Measurements from ENCODE around the gene SULF2.

The SULF2 gene

DNA sequence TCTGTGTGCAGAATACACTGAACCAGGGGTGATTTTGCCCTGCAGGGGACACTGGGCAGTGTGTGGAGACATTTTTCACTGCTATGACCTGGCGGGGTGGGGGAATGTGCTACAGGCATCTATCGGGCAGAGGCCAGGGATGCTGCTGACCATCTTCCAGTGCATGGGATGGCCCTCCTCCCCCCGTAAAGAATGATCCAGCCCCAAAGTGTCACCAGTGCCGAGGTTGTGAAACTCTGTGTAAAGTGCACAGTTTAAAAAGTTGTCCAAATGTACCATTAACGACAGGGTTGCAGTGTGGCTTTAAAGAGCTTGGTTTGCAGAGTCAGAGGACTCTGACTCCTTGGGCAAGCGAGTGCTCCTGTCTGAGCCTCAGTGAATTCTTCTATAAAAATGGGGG is 72.1 kb downstream of the SULF2 start:
- TF ChIP-seq PPARA (CRISPR knock-in tag; IDR thresholded peaks at IDR 0.05; ENCODE audit: borderline replicate concordance) (no peak), GLIS3 (CRISPR knock-in tag; IDR thresholded peaks at IDR 0.05) (no peak), ZFP3 (CRISPR knock-in tag; IDR thresholded peaks at IDR 0.05) (no peak), ZC3H10 (CRISPR knock-in tag; IDR thresholded peaks at IDR 0.05) (no peak), TOX (CRISPR knock-in tag; IDR thresholded peaks at IDR 0.05; ENCODE audit: borderline replicate concordance) (no peak), CSDC2 (CRISPR knock-in tag; IDR thresholded peaks at IDR 0.05) (no peak), ZNF565 (CRISPR knock-in tag; conservative IDR thresholded peaks at IDR 0.05; ENCODE audit: low read depth) (no peak), OSR1 (CRISPR knock-in tag; IDR thresholded peaks at IDR 0.05) (no peak), ESRRG (CRISPR knock-in tag; IDR thresholded peaks at IDR 0.05) (no peak), SNAI2 (CRISPR knock-in tag; IDR thresholded peaks at IDR 0.05) (no peak), ARNTL (CRISPR knock-in tag; IDR thresholded peaks at IDR 0.05; ENCODE audit: borderline replicate concordance, low read depth) (no peak), RARB (CRISPR knock-in tag; IDR thresholded peaks at IDR 0.05) (no peak), TCF4 (CRISPR knock-in tag; IDR thresholded peaks at IDR 0.05; ENCODE audit: borderline replicate concordance) (no peak), BACH2 (CRISPR knock-in tag; IDR thresholded peaks at IDR 0.05; ENCODE audit: borderline replicate concordance) (no peak), ZNF70 (CRISPR knock-in tag; IDR thresholded peaks at IDR 0.05) (no peak), ISL1 (CRISPR knock-in tag; IDR thresholded peaks at IDR 0.05) (no peak)
- TF ChIP-seq, protein P1, sequence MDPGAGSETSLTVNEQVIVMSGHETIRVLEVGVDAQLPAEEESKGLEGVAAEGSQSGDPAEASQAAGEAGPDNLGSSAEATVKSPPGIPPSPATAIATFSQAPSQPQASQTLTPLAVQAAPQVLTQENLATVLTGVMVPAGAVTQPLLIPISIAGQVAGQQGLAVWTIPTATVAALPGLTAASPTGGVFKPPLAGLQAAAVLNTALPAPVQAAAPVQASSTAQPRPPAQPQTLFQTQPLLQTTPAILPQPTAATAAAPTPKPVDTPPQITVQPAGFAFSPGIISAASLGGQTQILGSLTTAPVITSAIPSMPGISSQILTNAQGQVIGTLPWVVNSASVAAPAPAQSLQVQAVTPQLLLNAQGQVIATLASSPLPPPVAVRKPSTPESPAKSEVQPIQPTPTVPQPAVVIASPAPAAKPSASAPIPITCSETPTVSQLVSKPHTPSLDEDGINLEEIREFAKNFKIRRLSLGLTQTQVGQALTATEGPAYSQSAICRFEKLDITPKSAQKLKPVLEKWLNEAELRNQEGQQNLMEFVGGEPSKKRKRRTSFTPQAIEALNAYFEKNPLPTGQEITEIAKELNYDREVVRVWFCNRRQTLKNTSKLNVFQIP (CRISPR knock-in tag; IDR thresholded peaks at IDR 0.05; ENCODE audit: borderline replicate concordance, low read depth) = no peak
- TF ChIP-seq, protein P2, sequence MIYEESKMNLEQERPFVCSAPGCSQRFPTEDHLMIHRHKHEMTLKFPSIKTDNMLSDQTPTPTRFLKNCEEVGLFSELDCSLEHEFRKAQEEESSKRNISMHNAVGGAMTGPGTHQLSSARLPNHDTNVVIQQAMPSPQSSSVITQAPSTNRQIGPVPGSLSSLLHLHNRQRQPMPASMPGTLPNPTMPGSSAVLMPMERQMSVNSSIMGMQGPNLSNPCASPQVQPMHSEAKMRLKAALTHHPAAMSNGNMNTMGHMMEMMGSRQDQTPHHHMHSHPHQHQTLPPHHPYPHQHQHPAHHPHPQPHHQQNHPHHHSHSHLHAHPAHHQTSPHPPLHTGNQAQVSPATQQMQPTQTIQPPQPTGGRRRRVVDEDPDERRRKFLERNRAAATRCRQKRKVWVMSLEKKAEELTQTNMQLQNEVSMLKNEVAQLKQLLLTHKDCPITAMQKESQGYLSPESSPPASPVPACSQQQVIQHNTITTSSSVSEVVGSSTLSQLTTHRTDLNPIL (CRISPR knock-in tag; IDR thresholded peaks at IDR 0.05; ENCODE audit: low read depth) = no peak
- TF ChIP-seq, protein P3, sequence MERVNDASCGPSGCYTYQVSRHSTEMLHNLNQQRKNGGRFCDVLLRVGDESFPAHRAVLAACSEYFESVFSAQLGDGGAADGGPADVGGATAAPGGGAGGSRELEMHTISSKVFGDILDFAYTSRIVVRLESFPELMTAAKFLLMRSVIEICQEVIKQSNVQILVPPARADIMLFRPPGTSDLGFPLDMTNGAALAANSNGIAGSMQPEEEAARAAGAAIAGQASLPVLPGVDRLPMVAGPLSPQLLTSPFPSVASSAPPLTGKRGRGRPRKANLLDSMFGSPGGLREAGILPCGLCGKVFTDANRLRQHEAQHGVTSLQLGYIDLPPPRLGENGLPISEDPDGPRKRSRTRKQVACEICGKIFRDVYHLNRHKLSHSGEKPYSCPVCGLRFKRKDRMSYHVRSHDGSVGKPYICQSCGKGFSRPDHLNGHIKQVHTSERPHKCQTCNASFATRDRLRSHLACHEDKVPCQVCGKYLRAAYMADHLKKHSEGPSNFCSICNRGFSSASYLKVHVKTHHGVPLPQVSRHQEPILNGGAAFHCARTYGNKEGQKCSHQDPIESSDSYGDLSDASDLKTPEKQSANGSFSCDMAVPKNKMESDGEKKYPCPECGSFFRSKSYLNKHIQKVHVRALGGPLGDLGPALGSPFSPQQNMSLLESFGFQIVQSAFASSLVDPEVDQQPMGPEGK (CRISPR knock-in tag; IDR thresholded peaks at IDR 0.05; ENCODE audit: borderline replicate concordance) = no peak
- ATAC-seq = no peak

DNA sequence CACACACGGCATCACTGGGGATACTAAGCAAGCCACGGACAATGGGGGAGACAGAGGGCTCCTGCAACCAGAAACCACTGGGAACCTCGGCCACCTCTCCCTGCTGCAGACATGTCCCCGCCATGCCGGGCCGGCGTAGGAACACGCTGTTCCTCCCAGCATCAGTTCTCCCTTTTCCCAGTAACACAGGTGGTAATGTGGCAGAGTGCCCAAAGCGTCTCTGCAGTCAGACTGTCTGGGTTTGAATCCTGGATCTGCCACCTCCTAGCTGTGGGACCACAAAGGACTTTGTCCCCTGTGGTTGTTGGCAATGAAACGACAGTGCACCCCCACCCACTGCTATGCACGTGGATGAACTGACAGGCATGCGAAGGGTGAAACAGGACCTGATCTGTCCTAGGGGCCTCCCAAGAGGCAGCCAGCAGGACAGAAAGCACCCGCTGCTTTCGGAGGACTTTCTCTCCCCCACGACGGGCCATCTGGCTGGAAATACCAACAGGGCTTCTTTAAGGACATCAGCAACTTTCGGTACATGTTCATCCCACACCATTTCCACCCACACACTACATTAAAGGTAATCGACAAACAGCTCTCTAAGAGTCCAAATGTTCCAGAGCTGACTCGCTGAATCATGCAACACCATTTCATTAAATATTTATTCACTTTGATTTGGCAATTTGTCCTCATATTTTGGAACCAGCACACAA is 74.1 kb downstream of the SULF2 start:
- no peak for ATAC-seq
- TF ChIP-seq ESRRG (CRISPR knock-in tag; IDR thresholded peaks at IDR 0.05) (no peak), ZNF70 (CRISPR knock-in tag; IDR thresholded peaks at IDR 0.05) (no peak), TCF4 (CRISPR knock-in tag; IDR thresholded peaks at IDR 0.05; ENCODE audit: borderline replicate concordance) (no peak), ZFP3 (CRISPR knock-in tag; IDR thresholded peaks at IDR 0.05) (no peak), RARB (CRISPR knock-in tag; IDR thresholded peaks at IDR 0.05) (no peak)
- TF ChIP-seq, protein P4, sequence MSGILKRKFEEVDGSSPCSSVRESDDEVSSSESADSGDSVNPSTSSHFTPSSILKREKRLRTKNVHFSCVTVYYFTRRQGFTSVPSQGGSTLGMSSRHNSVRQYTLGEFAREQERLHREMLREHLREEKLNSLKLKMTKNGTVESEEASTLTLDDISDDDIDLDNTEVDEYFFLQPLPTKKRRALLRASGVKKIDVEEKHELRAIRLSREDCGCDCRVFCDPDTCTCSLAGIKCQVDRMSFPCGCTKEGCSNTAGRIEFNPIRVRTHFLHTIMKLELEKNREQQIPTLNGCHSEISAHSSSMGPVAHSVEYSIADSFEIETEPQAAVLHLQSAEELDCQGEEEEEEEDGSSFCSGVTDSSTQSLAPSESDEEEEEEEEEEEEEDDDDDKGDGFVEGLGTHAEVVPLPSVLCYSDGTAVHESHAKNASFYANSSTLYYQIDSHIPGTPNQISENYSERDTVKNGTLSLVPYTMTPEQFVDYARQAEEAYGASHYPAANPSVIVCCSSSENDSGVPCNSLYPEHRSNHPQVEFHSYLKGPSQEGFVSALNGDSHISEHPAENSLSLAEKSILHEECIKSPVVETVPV (CRISPR knock-in tag; IDR thresholded peaks at IDR 0.05) = no peak
- TF ChIP-seq, protein P2 (CRISPR knock-in tag; IDR thresholded peaks at IDR 0.05; ENCODE audit: low read depth) = no peak

DNA sequence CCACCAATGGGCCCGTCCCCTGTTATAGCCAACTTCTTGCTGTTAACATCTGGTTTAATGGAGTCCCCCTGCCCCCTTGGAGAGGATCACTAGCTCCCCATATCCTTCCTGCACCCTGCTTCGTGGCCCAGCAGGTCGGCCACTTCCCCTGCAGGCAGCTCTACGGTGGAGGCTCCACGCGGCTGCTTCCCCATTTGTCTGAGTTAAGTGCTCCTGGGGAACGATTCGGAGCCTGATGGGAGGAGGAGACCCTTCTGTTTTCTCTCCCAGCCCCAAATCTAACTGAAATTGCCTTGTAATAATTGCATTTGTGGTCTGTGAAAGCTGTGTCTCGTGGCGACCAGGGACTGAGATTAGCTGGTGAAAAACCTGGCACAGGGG is 74.6 kb downstream of the SULF2 start:
- no peak for ATAC-seq
- no peak for TF ChIP-seq ISL1 (CRISPR knock-in tag; IDR thresholded peaks at IDR 0.05)
- TF ChIP-seq, protein P2 (CRISPR knock-in tag; IDR thresholded peaks at IDR 0.05; ENCODE audit: low read depth) = no peak
